Heart left ventricle (tissue), 16 donors: ENCODE data around the gene TMEM89. TPM values are rescaled to one million over a fixed set of nuclear protein-coding genes. Genes with fewer than 3 reads are reported as not detected.
A peak's percentile ranks its signal among the peaks of the same experiment; 100 is the strongest.

Experiments
- ATAC-seq, 4 donors: fragments of 200-7000 bp; cut with Tn5 transposase; one replicate each; pipeline ENCODE4 v1.9.1; 2020 to 2022; ENCODE audit warnings: moderate library complexity in 4 of 4, mild to moderate bottlenecking in 3 of 4, moderate number of reproducible peaks in 1 of 4
- DNase-seq, 5 donors: peaks; one replicate each; pipeline ENCODE4 v3.0.0-alpha.2; 2020
- H3K27ac ChIP-seq, 12 donors: fragments of 200-600 bp; sonication (generic) in 4 of 12; one replicate each; pipeline versions ENCODE4 v1.5.0 to v1.8.0; 2016 to 2022; ENCODE audit warnings: mild to moderate bottlenecking in 2 of 12
- H3K27me3 ChIP-seq, 9 donors: fragments of 200-600 bp; sonication (generic) in 2 of 9; one replicate each; pipeline versions ENCODE4 v1.5.1 to v1.8.0; 2016 to 2022; ENCODE audit warnings: mild to moderate bottlenecking in 3 of 9
- H3K36me3 ChIP-seq, 9 donors: fragments of 200-600 bp; sonication (generic) in 2 of 9; one replicate each; pipeline versions ENCODE4 v1.5.0 to v1.8.0; 2018 to 2022; ENCODE audit warnings: mild to moderate bottlenecking in 2 of 9
- H3K4me1 ChIP-seq, 12 donors: fragments of 200-600 bp; sonication (generic) in 4 of 12; one replicate each; pipeline versions ENCODE4 v1.5.0 to v1.8.0; 2016 to 2022; ENCODE audit warnings: mild to moderate bottlenecking in 3 of 12
- H3K4me3 ChIP-seq, 12 donors: fragments of 200-600 bp; sonication (generic) in 4 of 12; one replicate each; pipeline versions ENCODE4 v1.5.0 to v1.8.0; 2017 to 2022; ENCODE audit warnings: mild to moderate bottlenecking in 9 of 12, moderate library complexity in 4 of 12
- H3K9me3 ChIP-seq, 12 donors: fragments of 200-600 bp; sonication (generic) in 4 of 12; one replicate each; pipeline versions ENCODE4 v1.5.0 to v1.8.0; 2016 to 2022; ENCODE audit warnings: mild to moderate bottlenecking in 1 of 12
- POLR2A ChIP-seq, 2 donors: fragments of 450-650 bp; IDR thresholded peaks; one replicate each; pipeline ENCODE4 v1.6.1; 2017; ENCODE audit warnings: antibody characterized with exemption in 2 of 2, mild to moderate bottlenecking in 2 of 2, moderate library complexity in 2 of 2
- WGBS, 4 donors: extraction: QIAGEN DNeasy Blood & Tissue Kit in 2 of 4; methylation state at CpG; one replicate each; pipeline versions ENCODE4 v1.1.5 to v1.1.7; 2013 to 2018; 5-methylcytosine and 5-hydroxymethylcytosine counted together
- intact Hi-C, 10 donors: fragments of 100-400 bp; cut with DNase I; formaldehyde crosslinking; loops; one replicate each; pipeline versions ENCODE4 v1.11.1 to v1.14.2; 2022
- polyA plus RNA-seq, 2 donors: library from polyadenylated mRNA; stranded (reverse); fragments of 200-250 nt; gene quantifications; one replicate each; pipeline ENCODE4 v1.2.3, GENCODE V29; 2013
- total RNA-seq, 9 donors: library from RNA; depleted of rRNA in 2 of 9; stranded (reverse); fragments of >200 nt in 2 of 9; fragmentation: NEBNext Ultra II Directional in 3 of 9; extraction: Animal tissue kit (Norgen Biotek cat#: 25700) in 3 of 9; gene quantifications; one replicate each; pipeline versions ENCODE4 v1.1.0 to v1.2.4, GENCODE V29; 2016 to 2023
- TF ChIP-seq, protein P1 (sequence below), 12 donors: fragments of 200-600 bp; sonication (generic) in 4 of 12; IDR thresholded peaks; one replicate each; pipeline versions ENCODE4 v1.5.0 to v1.8.0; 2018 to 2022; ENCODE audit warnings: antibody characterized with exemption in 12 of 12, mild to moderate bottlenecking in 5 of 12
- donor health status: ischemic (EF 13 %, LVEDD 7.1; RV severe dilation, severe dysfunction).
- donor health status: healthy with polysubstance abuse.
- donor health status: DM: no; HTN: yes; CAD: no.
- donor health status: DM: no; HTN: no; CAD: no.
- donor health status: ischemic (EF 25% LVEDD 6.9; RV normal size, moderate dysfunction).
- donor health status: ischemic (EF 25% LVEDD 5.7; RV mildly dilated, moderate dysfunction).
- donor health status: healthy.
- donor health status: DM: yes; HTN: yes; CAD: no.
- donor health status: ischemic (EF 35%, LVEDD 5.7; RV mildly dilated, moderate dysfunction).
- donor health status: nonischemic (EF 11% LVEDD 7.7; RV severe dilation, severe dysfunction).
- donor health status: DM: yes; HTN: yes; CAD: no.
- donor health status: PGD.
- donor health status: ischemic (EF 29% LVEDD 5.4; RV normal size, mild dysfunction).
- donor health status: nonischemic (EF 23%, LVEDD 6.1; RV moderate dilation, normal function).

TMEM89 gene
- total and polyA plus RNA-seq, 11 donors = not detected

DNA sequence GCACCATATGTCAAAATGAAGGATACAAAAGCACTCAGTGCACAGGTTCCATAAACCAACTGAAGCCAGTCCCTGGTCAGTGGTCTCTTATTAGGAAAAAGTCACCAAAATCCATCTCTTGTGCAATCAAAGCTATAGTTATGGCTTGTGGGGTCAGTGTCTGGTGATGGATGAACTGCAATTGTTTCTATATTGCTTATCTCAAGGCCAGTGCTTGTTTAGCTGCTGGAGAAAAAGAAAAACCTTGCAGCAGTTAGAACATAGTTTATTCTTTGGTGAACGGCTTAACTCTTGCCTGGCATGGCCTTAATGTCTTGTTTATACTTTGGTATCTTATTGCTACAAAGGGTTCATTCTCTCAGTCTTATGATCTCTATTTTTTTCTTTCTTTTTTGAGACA is 9.3 kb downstream of the TMEM89 start:
- intact Hi-C loops = no loop called here
- no peak for TF ChIP-seq POLR2A (IDR thresholded peaks at IDR 0.05)
- TF ChIP-seq, protein P1, sequence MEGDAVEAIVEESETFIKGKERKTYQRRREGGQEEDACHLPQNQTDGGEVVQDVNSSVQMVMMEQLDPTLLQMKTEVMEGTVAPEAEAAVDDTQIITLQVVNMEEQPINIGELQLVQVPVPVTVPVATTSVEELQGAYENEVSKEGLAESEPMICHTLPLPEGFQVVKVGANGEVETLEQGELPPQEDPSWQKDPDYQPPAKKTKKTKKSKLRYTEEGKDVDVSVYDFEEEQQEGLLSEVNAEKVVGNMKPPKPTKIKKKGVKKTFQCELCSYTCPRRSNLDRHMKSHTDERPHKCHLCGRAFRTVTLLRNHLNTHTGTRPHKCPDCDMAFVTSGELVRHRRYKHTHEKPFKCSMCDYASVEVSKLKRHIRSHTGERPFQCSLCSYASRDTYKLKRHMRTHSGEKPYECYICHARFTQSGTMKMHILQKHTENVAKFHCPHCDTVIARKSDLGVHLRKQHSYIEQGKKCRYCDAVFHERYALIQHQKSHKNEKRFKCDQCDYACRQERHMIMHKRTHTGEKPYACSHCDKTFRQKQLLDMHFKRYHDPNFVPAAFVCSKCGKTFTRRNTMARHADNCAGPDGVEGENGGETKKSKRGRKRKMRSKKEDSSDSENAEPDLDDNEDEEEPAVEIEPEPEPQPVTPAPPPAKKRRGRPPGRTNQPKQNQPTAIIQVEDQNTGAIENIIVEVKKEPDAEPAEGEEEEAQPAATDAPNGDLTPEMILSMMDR (IDR thresholded peaks at IDR 0.05) = no peak
- Histone ChIP-seq H3K4me1 (peaks cover 0 to 23% (median 15%) of the 10 kb centered on the region in 12 donors), H3K4me3 (no peak overlapping the region), H3K27me3 (no peaks in the 10 kb centered on the region), H3K36me3 (peaks cover 0 to 10% (median 5%) of the 10 kb centered on the region in 9 donors), H3K27ac (no peak overlapping the region), H3K9me3 (peaks cover 0 to 7% (median 5%) of the 10 kb centered on the region in 12 donors)
- WGBS, 4 donors = 68 to 79% (median 73%) methylated on average over 1 of the region's 1 CpG
- ATAC-seq (no peak), DNase-seq (no peak)

- ATAC-seq = peak; percentile 99
- Histone ChIP-seq H3K9me3 (no peaks in the 10 kb centered on the region), H3K36me3 (peaks cover 0 to 39% (median 32%) of the 10 kb centered on the region in 9 donors), H3K27me3 (no peaks in the 10 kb centered on the region), H3K4me1 (peaks cover 0 to 51% (median 19%) of the 10 kb centered on the region in 12 donors), H3K4me3 (peak within 1 kb of the TSS; percentile 65 to 98 (median 84)), H3K27ac (peak within 1 kb of the TSS; percentile 83 to 98 (median 94))
- TF ChIP-seq POLR2A (IDR thresholded peaks at IDR 0.05) = peak; percentile 85 to 89
- TF ChIP-seq, protein P1 (IDR thresholded peaks at IDR 0.05) = peak; percentile 58 to 91 (median 79)
- 2 to 5% (median 2%) methylated on average over 31 to 86 of the region's 86 CpGs for WGBS, 4 donors
- intact Hi-C loops = loop anchor here in 6 of 10 donors (1.0 to 5.0 kb wide), 5 partner anchors 25 to 52 kb away; partner anchors contain the start of genes PFKFB4 (in 2 of the 6), SLC26A6 (in 2 of the 6) and UCN2 (in 1 of the 6)
- DNase-seq = peak; percentile 92 to 97 (median 94)
Measured at GRCh38 chr3:48609088-48610005, 12.2 kb downstream of the TMEM89 start, which contains the start of gene UQCRC1. Gene UQCRC1 (minus strand): TSS chr3:48609646. CDS start chr3:48609620, 26 bp downstream.

GRCh38 chr3:48607519-48607918 is 14.1 kb downstream of the TMEM89 start:
- Histone ChIP-seq H3K9me3 (no peaks in the 10 kb centered on the region), H3K27me3 (no peaks in the 10 kb centered on the region), H3K4me3 (peak overlapping the region in 1 of 12 donors; percentile 73), H3K36me3 (peaks cover 0 to 57% (median 51%) of the 10 kb centered on the region in 9 donors), H3K27ac (no peak overlapping the region), H3K4me1 (peaks cover 0 to 68% (median 19%) of the 10 kb centered on the region in 12 donors)
- DNase-seq (peak in 1 of 5 donors; percentile 36), ATAC-seq (no peak)
- 91 to 96% (median 94%) methylated on average over 5 of the region's 5 CpGs for WGBS, 4 donors
- intact Hi-C loops = loop anchor here in 3 of 10 donors (5.0 kb wide), 2 partner anchors 45 to 50 kb away; partner anchors contain the start of genes PFKFB4 (in 2 of the 3) and UCN2 (in 1 of the 3)
- TF ChIP-seq, protein P1 (IDR thresholded peaks at IDR 0.05) = no peak
- no peak for TF ChIP-seq POLR2A (IDR thresholded peaks at IDR 0.05)

DNA sequence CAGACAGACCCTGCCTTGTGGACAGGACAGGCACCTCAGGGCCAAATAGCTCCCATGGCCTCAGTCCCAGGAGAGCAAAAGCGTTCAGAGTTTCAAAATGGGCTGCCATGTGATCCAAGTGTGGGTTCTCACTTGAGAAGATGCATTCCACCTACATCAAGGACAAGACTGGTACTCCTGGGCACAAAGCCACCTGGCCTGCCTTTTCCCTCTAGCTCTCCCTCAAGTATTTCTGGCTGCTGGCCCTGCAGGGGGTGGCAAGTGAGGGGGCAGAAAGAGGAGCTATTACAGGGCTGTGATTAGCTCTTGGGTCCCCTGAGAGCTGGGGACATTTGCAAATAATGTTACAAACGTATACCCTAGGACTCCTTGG is 20.0 kb downstream of the TMEM89 start:
- DNase-seq (peak; percentile 70 to 91 (median 79)), ATAC-seq (peak; percentile 6 to 33 (median 28))
- no peaks in the 10 kb centered on the region for H3K27me3 ChIP-seq

More for the DNA sequence above, 20.0 kb downstream of the TMEM89 start:
- Histone ChIP-seq H3K4me1 (peaks cover 8 to 92% (median 48%) of the 10 kb centered on the region in 12 donors), H3K9me3 (no peaks in the 10 kb centered on the region), H3K4me3 (no peak overlapping the region), H3K27ac (peak overlapping the region in 10 of 12 donors; percentile 34 to 97 (median 82)), H3K36me3 (peaks cover 0 to 93% (median 79%) of the 10 kb centered on the region in 9 donors)
- TF ChIP-seq, protein P1 (IDR thresholded peaks at IDR 0.05) = no peak
- TF ChIP-seq POLR2A (IDR thresholded peaks at IDR 0.05) = no peak
- 18 to 34% (median 30%) methylated on average over 2 of the region's 2 CpGs for WGBS, 4 donors
- intact Hi-C loops = loop anchor here in 2 of 10 donors (5.0 kb wide), 1 partner anchor 39 kb away; the partner anchor contains the start of gene UCN2 (in 2 of the 2)
